Kidney (tissue), 14 donors: Measurements from ENCODE around the gene TAS1R1. TPM values are rescaled to one million over a fixed set of nuclear protein-coding genes. Genes with fewer than 3 reads are reported as not detected.

ENCODE experiments used
- DNase-seq, 5 donors: peaks; one replicate each; pipeline ENCODE4 v3.0.0-alpha.2; 2013 to 2020
- FAIRE-seq: peaks from 2 replicates; lab custom pipeline; 2012; peaks lifted over from hg19 to GRCh38; lab: Jason Lieb, UNC
- H3K27ac ChIP-seq, 2 donors: one replicate each; pipeline ENCODE4 v1.7.0; 2013; ENCODE audit warnings: low read depth in 2 of 2, low read length in 2 of 2, inconsistent platforms in 1 of 2
- H3K27me3 ChIP-seq: one replicate; pipeline ENCODE4 v1.7.1; 2013; ENCODE audit warnings: low read length, inconsistent platforms; ENCODE audit not compliant: control insufficient read depth, insufficient read depth
- H3K36me3 ChIP-seq, 3 donors: one replicate each; pipeline versions ENCODE4 v1.7.0 to v1.7.1; 2013; ENCODE audit warnings: low read length in 3 of 3, control low read depth in 1 of 3, inconsistent platforms in 1 of 3; ENCODE audit not compliant: insufficient read depth in 3 of 3, control insufficient read depth in 2 of 3
- H3K4me1 ChIP-seq, 3 donors: one replicate each; pipeline versions ENCODE4 v1.7.0 to v1.7.1; 2013; ENCODE audit warnings: low read length in 3 of 3, inconsistent platforms in 1 of 3, low read depth in 1 of 3; ENCODE audit not compliant: control insufficient read depth in 2 of 3, insufficient read depth in 2 of 3
- H3K4me3 ChIP-seq, 3 donors: one replicate each; pipeline versions ENCODE4 v1.7.0 to v1.8.1; 2013; ENCODE audit warnings: low read length in 3 of 3, control low read depth in 1 of 3, inconsistent platforms in 1 of 3
- H3K9ac ChIP-seq, 3 donors: one replicate each; pipeline versions ENCODE4 v1.7.0 to v1.7.1; 2013; ENCODE audit warnings: low read length in 3 of 3, control low read depth in 1 of 3, inconsistent platforms in 1 of 3
- H3K9me3 ChIP-seq, 3 donors: one replicate each; pipeline versions ENCODE4 v1.7.0 to v1.7.1; 2013; ENCODE audit warnings: low read length in 3 of 3, control low read depth in 1 of 3, inconsistent platforms in 1 of 3; ENCODE audit not compliant: control insufficient read depth in 2 of 3, insufficient read depth in 1 of 3
- CTCF ChIP-seq: IDR thresholded peaks from 3 replicates; pipeline ENCODE4 v1.5.1; 2012; ENCODE audit warnings: mild to moderate bottlenecking, moderate library complexity, borderline replicate concordance; ENCODE audit not compliant: insufficient read depth; ENCODE audit errors: extremely low read depth
- intact Hi-C: fragments of 100-400 bp; cut with DNase I; formaldehyde crosslinking; loops from one replicate; pipeline ENCODE4 v1.11.1; 2022
- polyA plus RNA-seq: library from polyadenylated mRNA; stranded (reverse); fragments of 350-450 nt; fragmentation: Illumina TruSeq; extraction: RNeasy Lipid Tissue Mini Kit (QIAGEN cat#74804); gene quantifications from one replicate; pipeline ENCODE4 v1.2.3, GENCODE V29; 2014; ENCODE audit warnings: low read depth, low replicate concordance; ENCODE audit not compliant: insufficient read depth
- total RNA-seq: library from RNA; stranded (reverse); fragmentation: NEBNext Ultra II Directional; extraction: Animal tissue kit (Norgen Biotek cat#: 25700); gene quantifications from one replicate; pipeline ENCODE4 v1.2.1, GENCODE V29; 2021
- donor health status: control.
- donor health status: control.
- donor health status: control.
- donor health status: control.
- donor health status: control.
- donor health status: DM: yes; HTN: yes; CAD: no.
- donor health status: Normal renal cell carcinoma (clear cell type).

TAS1R1 gene
- total and polyA plus RNA-seq, 2 donors from 2014 or later: not detected

GRCh38 chr1:6580119-6580592, 25.0 kb downstream of the TAS1R1 start:
- Histone ChIP-seq H3K27ac (peak overlapping the region; percentile 88 to 95), H3K36me3 (no peaks in the 10 kb centered on the region), H3K4me1 (peaks cover 0 to 29% (median 21%) of the 10 kb centered on the region in 3 donors), H3K4me3 (peak overlapping the region; percentile 66 to 85 (median 69)), H3K9me3 (no peaks in the 10 kb centered on the region), H3K9ac (peak overlapping the region; percentile 6 to 87 (median 30)), H3K27me3 (no peaks in the 10 kb centered on the region)
- no peak for DNase-seq
- FAIRE-seq: no peak
- intact Hi-C loops: no loop called here
- TF ChIP-seq CTCF: no peak

GRCh38 chr1:6580593-6581409, 25.7 kb downstream of the TAS1R1 start:
- Histone ChIP-seq H3K36me3 (no peaks in the 10 kb centered on the region), H3K4me3 (peak overlapping the region; percentile 66 to 85 (median 69)), H3K9me3 (no peaks in the 10 kb centered on the region), H3K9ac (peak overlapping the region; percentile 6 to 87 (median 30)), H3K4me1 (peaks cover 0 to 30% (median 21%) of the 10 kb centered on the region in 3 donors), H3K27me3 (no peaks in the 10 kb centered on the region), H3K27ac (peak overlapping the region; percentile 88 to 95)
- peak in 2 of 5 donors; percentile 20 to 78 for DNase-seq
- intact Hi-C loops: no loop called here
- TF ChIP-seq CTCF: peak; percentile 6
- no peak for FAIRE-seq

- Histone ChIP-seq H3K36me3 (no peaks in the 10 kb centered on the region), H3K27me3 (no peaks in the 10 kb centered on the region), H3K9me3 (no peaks in the 10 kb centered on the region), H3K4me3 (peak overlapping the region in 1 of 3 donors; percentile 85), H3K27ac (peak overlapping the region; percentile 13 to 28), H3K4me1 (peaks cover 0 to 30% (median 21%) of the 10 kb centered on the region in 3 donors), H3K9ac (peak overlapping the region in 1 of 3 donors; percentile 21)
- FAIRE-seq (no peak), DNase-seq (peak in 1 of 5 donors; percentile 66)
- TF ChIP-seq CTCF: no peak
- intact Hi-C loops: no loop called here
Measured at GRCh38 chr1:6581561-6582305, 26.6 kb downstream of the TAS1R1 start.
